Hepatocyte (in vitro differentiated cells): ENCODE measurements around the gene PRKAG2. TPM values are rescaled to one million over a fixed set of nuclear protein-coding genes. Genes with fewer than 3 reads are reported as not detected.

Experiments used
- DNase-seq: peaks from one replicate; pipeline ENCODE4 v3.0.0-alpha.2; 2016; ENCODE audit warnings: low spot score
- H2AFZ ChIP-seq: fragments of 200-600 bp; sonication (generic); 2 replicates; pipeline ENCODE4 v1.6.0; 2016; ENCODE audit warnings: antibody characterized with exemption, mild to moderate bottlenecking
- H3K27ac ChIP-seq: fragments of 200-600 bp; sonication (generic); 2 replicates; pipeline ENCODE4 v1.5.1; 2016; ENCODE audit warnings: mild to moderate bottlenecking
- H3K27me3 ChIP-seq: fragments of 200-600 bp; sonication (generic); 2 replicates; pipeline ENCODE4 v1.6.1; 2016
- H3K36me3 ChIP-seq: fragments of 200-600 bp; sonication (generic); replicated peaks from 2 replicates; pipeline ENCODE4 v1.5.1; 2016; ENCODE audit warnings: low read depth; ENCODE audit not compliant: insufficient read depth
- H3K4me1 ChIP-seq: fragments of 200-600 bp; sonication (generic); 2 replicates; pipeline ENCODE4 v1.5.1; 2016; ENCODE audit warnings: mild to moderate bottlenecking, moderate library complexity; ENCODE audit not compliant: insufficient read depth
- H3K4me2 ChIP-seq: fragments of 200-600 bp; sonication (generic); 2 replicates; pipeline ENCODE4 v1.6.0; 2016
- H3K4me3 ChIP-seq: fragments of 200-600 bp; sonication (generic); 2 replicates; pipeline ENCODE4 v1.5.1; 2016; ENCODE audit warnings: mild to moderate bottlenecking
- H3K79me2 ChIP-seq: fragments of 200-600 bp; sonication (generic); 2 replicates; pipeline ENCODE4 v1.6.0; 2017; ENCODE audit warnings: mild to moderate bottlenecking
- H3K9me2 ChIP-seq: fragments of 200-600 bp; sonication (generic); replicated peaks from 2 replicates; pipeline ENCODE4 v1.6.0; 2017; ENCODE audit warnings: mild to moderate bottlenecking; ENCODE audit not compliant: insufficient read depth
- H3K9me3 ChIP-seq: fragments of 200-600 bp; sonication (generic); 2 replicates; pipeline ENCODE4 v1.5.1; 2016; ENCODE audit warnings: low read depth, mild to moderate bottlenecking
- H4K20me1 ChIP-seq: fragments of 200-600 bp; sonication (generic); 2 replicates; pipeline ENCODE4 v1.6.0; 2016; ENCODE audit warnings: mild to moderate bottlenecking; ENCODE audit not compliant: insufficient read depth, poor library complexity, severe bottlenecking
- CTCF ChIP-seq: fragments of 200-600 bp; sonication (generic); IDR thresholded peaks from 2 replicates; pipeline ENCODE4 v1.5.1; 2016; ENCODE audit warnings: antibody characterized with exemption, mild to moderate bottlenecking; ENCODE audit not compliant: poor library complexity
- EZH2 ChIP-seq: fragments of 200-600 bp; sonication (generic); IDR thresholded peaks from 2 replicates; pipeline ENCODE4 v1.6.1; 2016; ENCODE audit warnings: antibody characterized with exemption, mild to moderate bottlenecking, borderline replicate concordance
- EZH2phosphoT487 ChIP-seq: fragments of 200-600 bp; sonication (generic); IDR thresholded peaks from one replicate; pipeline ENCODE4 v1.6.1; 2018; ENCODE audit warnings: antibody characterized with exemption, mild to moderate bottlenecking, low read depth, moderate library complexity; ENCODE audit not compliant: unreplicated experiment, severe bottlenecking
- WGBS: methylation state at CpG from one replicate; pipeline ENCODE4 v1.1.6; 2016; ENCODE audit warnings: low lambda C conversion rate; ENCODE audit errors: missing lambda C conversion rate; 5-methylcytosine and 5-hydroxymethylcytosine counted together
- polyA plus RNA-seq: library from polyadenylated mRNA; unstranded; fragments of >200 nt; fragmentation: Nextera tagmentation; extraction: Ambion mirVana; gene quantifications from 2 replicates; pipeline ENCODE4 v1.2.1, GENCODE V29; 2016
- total RNA-seq: library from RNA; depleted of rRNA; stranded (reverse); fragments of >200 nt; gene quantifications from 2 replicates; pipeline ENCODE4 v1.2.3, GENCODE V29; 2014

Gene PRKAG2
- total and polyA plus RNA-seq, 2 experiments from 2014 or later: 17.8 to 23.4 TPM

- no peaks in the 10 kb centered on the region for H3K9me3 ChIP-seq
- H3K36me3 ChIP-seq: no peaks in the 10 kb centered on the region
- DNase-seq: no peak
- H3K4me3 ChIP-seq: no peak overlapping the region
- H2AFZ ChIP-seq: no peak overlapping the region
- no peak overlapping the region for H3K27ac ChIP-seq
- H4K20me1 ChIP-seq: no peaks in the 10 kb centered on the region
- H3K4me1 ChIP-seq: peaks cover 5% of the 10 kb centered on the region
- H3K9me2 ChIP-seq: no peaks in the 10 kb centered on the region
- TF ChIP-seq EZH2: no peak
- TF ChIP-seq EZH2phosphoT487: no peak
- TF ChIP-seq CTCF: no peak
- no peaks in the 10 kb centered on the region for H3K79me2 ChIP-seq
- 76% methylated on average over 9 of the region's 9 CpGs for WGBS
- H3K4me2 ChIP-seq: no peak overlapping the region
- peaks cover 4% of the 10 kb centered on the region for H3K27me3 ChIP-seq
Measured at GRCh38 chr7:151812967-151813366, 63.9 kb downstream of the PRKAG2 start.

GRCh38 chr7:151810441-151811232 is 66.3 kb downstream of the PRKAG2 start:
- no peaks in the 10 kb centered on the region for H3K9me2 ChIP-seq
- no peak overlapping the region for H3K4me2 ChIP-seq
- TF ChIP-seq EZH2: no peak
- no peak for TF ChIP-seq CTCF
- TF ChIP-seq EZH2phosphoT487: no peak
- no peak for DNase-seq
- peaks cover 10% of the 10 kb centered on the region for H3K4me1 ChIP-seq
- H3K27ac ChIP-seq: no peak overlapping the region
- H4K20me1 ChIP-seq: no peaks in the 10 kb centered on the region
- peaks cover 4% of the 10 kb centered on the region for H3K27me3 ChIP-seq
- H3K9me3 ChIP-seq: no peaks in the 10 kb centered on the region
- no peaks in the 10 kb centered on the region for H3K79me2 ChIP-seq
- H3K36me3 ChIP-seq: no peaks in the 10 kb centered on the region
- 81% methylated on average over 17 of the region's 17 CpGs for WGBS
- H2AFZ ChIP-seq: no peak overlapping the region
- H3K4me3 ChIP-seq: no peak overlapping the region

- H3K79me2 ChIP-seq: no peaks in the 10 kb centered on the region
- H3K36me3 ChIP-seq: no peaks in the 10 kb centered on the region
- 89% methylated on average over 5 of the region's 5 CpGs for whole genome bisulfite sequencing
- H4K20me1 ChIP-seq: no peaks in the 10 kb centered on the region
- DNase-seq: no peak
- no peaks in the 10 kb centered on the region for H3K9me2 ChIP-seq
- H3K9me3 ChIP-seq: no peaks in the 10 kb centered on the region
- H3K4me1 ChIP-seq: peaks cover 10% of the 10 kb centered on the region
- no peak overlapping the region for H3K4me2 ChIP-seq
- TF ChIP-seq EZH2: no peak
- TF ChIP-seq CTCF: no peak
- TF ChIP-seq EZH2phosphoT487: no peak
- H2AFZ ChIP-seq: no peak overlapping the region
- no peak overlapping the region for H3K27ac ChIP-seq
- peaks cover 4% of the 10 kb centered on the region for H3K27me3 ChIP-seq
- H3K4me3 ChIP-seq: no peak overlapping the region
Measured at GRCh38 chr7:151809864-151810170, 67.1 kb downstream of the PRKAG2 start.
